ENCODE data around the gene CUTC.

DNA sequence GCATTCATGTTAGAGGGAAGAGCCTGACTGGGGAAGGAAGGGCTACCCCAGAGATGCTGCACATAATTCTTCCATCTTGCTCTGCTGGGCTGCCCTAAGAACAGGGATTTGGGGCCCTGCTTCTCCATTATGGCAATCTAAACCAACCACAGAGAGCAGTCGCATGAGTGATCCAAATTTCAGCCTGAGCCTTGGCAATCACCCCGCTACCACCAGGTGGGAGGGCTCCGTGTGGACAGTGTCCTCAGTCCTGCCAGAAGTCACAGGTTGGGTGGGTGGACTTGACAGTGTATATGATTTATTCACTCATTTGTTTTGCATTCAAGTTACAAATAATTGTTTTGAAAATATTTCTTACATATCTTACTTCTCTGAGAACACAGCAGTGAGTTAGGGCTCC lies 72.4 kb downstream of the CUTC start:
- TF ChIP-seq, protein P1, sequence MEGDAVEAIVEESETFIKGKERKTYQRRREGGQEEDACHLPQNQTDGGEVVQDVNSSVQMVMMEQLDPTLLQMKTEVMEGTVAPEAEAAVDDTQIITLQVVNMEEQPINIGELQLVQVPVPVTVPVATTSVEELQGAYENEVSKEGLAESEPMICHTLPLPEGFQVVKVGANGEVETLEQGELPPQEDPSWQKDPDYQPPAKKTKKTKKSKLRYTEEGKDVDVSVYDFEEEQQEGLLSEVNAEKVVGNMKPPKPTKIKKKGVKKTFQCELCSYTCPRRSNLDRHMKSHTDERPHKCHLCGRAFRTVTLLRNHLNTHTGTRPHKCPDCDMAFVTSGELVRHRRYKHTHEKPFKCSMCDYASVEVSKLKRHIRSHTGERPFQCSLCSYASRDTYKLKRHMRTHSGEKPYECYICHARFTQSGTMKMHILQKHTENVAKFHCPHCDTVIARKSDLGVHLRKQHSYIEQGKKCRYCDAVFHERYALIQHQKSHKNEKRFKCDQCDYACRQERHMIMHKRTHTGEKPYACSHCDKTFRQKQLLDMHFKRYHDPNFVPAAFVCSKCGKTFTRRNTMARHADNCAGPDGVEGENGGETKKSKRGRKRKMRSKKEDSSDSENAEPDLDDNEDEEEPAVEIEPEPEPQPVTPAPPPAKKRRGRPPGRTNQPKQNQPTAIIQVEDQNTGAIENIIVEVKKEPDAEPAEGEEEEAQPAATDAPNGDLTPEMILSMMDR (IDR thresholded peaks at IDR 0.05; ENCODE audit: poor library complexity) = no peak
- no peak for TF ChIP-seq EZH2phosphoT487 (IDR thresholded peaks at IDR 0.05; ENCODE audit: low read depth, severe bottlenecking, unreplicated experiment)
